ENCODE data around the gene CBX1. TPM values are rescaled to one million over a fixed set of nuclear protein-coding genes. Genes with fewer than 3 reads are reported as not detected.

Gene CBX1
- total RNA-seq, 4 donors from 2014 or later: 3.7 to 28.3 (median 12.8) TPM

DNA sequence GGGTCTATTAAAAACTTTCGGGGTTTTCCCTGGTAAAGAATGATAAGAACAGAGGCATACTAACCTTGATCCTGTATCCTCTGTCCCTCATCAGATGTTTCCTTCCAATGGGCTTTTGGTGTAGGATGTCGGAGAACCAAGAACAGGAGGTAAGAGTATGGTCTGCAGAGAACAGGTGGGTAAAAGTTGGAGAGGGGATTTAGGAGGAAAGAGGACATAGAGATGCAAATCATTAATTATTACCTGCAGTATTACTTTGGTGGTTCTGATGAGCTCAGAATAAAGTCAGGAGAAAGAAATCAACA is 10.6 kb upstream of the CBX1 start:
- H3K4me1 ChIP-seq: peaks cover 6 to 25% (median 11%) of the 10 kb centered on the region in 4 donors
- H3K27ac ChIP-seq: no peak overlapping the region
- H3K27me3 ChIP-seq: no peaks in the 10 kb centered on the region
- intact Hi-C loops (cut with DNase I; ENCODE audit: low total_unique reads) (no loop called here), in situ Hi-C loops (cut with MboI; ENCODE audit: low pct_ligation_motif_present in 1 of 4, low pct_unique_long_range_greater_than_20kb in 1 of 4, low sequenced_read_pairs in 3 of 4) (no loop called here)
- H3K9me3 ChIP-seq: no peaks in the 10 kb centered on the region
- H3K4me3 ChIP-seq: no peak overlapping the region
- TF ChIP-seq POLR2AphosphoS5 (IDR thresholded peaks at IDR 0.05) (no peak), EP300 (IDR thresholded peaks at IDR 0.05; ENCODE audit: low read depth) (no peak), POLR2A (IDR thresholded peaks at IDR 0.05) (no peak)
- WGBS, 2 donors (ENCODE audit: low coverage in 1 of 2): 83 to 84% methylated on average over 2 of the region's 2 CpGs
- peaks cover 0 to 15% (median 4%) of the 10 kb centered on the region in 4 donors for H3K36me3 ChIP-seq
- DNase-seq: no peak

DNA sequence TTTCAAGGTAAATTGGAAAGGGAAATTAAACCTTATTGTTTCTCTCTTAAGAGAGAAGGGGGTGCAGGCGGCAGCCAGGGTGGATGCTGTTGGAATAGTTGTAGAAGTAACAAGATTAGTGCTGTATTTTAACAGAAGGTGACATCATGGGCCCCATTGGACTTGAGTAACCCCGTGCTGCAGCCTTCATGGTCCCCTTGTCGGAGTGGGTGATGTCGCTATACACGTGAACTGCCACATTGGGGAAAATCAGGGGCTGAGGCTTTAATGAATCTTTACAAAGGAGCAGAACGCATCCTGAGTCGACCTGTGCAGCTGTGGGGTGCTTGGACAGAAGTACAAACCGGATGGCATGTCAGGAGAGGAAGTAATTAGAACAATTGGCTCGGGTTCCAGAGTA is 9.5 kb upstream of the CBX1 start:
- TF ChIP-seq, protein P1, sequence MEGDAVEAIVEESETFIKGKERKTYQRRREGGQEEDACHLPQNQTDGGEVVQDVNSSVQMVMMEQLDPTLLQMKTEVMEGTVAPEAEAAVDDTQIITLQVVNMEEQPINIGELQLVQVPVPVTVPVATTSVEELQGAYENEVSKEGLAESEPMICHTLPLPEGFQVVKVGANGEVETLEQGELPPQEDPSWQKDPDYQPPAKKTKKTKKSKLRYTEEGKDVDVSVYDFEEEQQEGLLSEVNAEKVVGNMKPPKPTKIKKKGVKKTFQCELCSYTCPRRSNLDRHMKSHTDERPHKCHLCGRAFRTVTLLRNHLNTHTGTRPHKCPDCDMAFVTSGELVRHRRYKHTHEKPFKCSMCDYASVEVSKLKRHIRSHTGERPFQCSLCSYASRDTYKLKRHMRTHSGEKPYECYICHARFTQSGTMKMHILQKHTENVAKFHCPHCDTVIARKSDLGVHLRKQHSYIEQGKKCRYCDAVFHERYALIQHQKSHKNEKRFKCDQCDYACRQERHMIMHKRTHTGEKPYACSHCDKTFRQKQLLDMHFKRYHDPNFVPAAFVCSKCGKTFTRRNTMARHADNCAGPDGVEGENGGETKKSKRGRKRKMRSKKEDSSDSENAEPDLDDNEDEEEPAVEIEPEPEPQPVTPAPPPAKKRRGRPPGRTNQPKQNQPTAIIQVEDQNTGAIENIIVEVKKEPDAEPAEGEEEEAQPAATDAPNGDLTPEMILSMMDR (IDR thresholded peaks at IDR 0.05): no peak
- TF ChIP-seq POLR2AphosphoS5 (IDR thresholded peaks at IDR 0.05) (no peak), POLR2A (IDR thresholded peaks at IDR 0.05) (no peak), EP300 (IDR thresholded peaks at IDR 0.05; ENCODE audit: low read depth) (no peak)
- in situ Hi-C loops (cut with MboI; ENCODE audit: low pct_ligation_motif_present in 1 of 4, low pct_unique_long_range_greater_than_20kb in 1 of 4, low sequenced_read_pairs in 3 of 4): no loop called here
- Histone ChIP-seq H3K27me3 (no peaks in the 10 kb centered on the region), H3K4me3 (no peak overlapping the region), H3K36me3 (peaks cover 0 to 14% (median 4%) of the 10 kb centered on the region in 4 donors), H3K27ac (no peak overlapping the region), H3K9me3 (no peaks in the 10 kb centered on the region), H3K4me1 (peaks cover 6 to 30% (median 11%) of the 10 kb centered on the region in 4 donors)
- 84% methylated on average over 9 of the region's 9 CpGs; no CpG with 5 or more reads in 1 of the 2 donors for WGBS, 2 donors (ENCODE audit: low coverage in 1 of 2)
- no peak for DNase-seq
- intact Hi-C loops (cut with DNase I; ENCODE audit: low total_unique reads): no loop called here

DNA sequence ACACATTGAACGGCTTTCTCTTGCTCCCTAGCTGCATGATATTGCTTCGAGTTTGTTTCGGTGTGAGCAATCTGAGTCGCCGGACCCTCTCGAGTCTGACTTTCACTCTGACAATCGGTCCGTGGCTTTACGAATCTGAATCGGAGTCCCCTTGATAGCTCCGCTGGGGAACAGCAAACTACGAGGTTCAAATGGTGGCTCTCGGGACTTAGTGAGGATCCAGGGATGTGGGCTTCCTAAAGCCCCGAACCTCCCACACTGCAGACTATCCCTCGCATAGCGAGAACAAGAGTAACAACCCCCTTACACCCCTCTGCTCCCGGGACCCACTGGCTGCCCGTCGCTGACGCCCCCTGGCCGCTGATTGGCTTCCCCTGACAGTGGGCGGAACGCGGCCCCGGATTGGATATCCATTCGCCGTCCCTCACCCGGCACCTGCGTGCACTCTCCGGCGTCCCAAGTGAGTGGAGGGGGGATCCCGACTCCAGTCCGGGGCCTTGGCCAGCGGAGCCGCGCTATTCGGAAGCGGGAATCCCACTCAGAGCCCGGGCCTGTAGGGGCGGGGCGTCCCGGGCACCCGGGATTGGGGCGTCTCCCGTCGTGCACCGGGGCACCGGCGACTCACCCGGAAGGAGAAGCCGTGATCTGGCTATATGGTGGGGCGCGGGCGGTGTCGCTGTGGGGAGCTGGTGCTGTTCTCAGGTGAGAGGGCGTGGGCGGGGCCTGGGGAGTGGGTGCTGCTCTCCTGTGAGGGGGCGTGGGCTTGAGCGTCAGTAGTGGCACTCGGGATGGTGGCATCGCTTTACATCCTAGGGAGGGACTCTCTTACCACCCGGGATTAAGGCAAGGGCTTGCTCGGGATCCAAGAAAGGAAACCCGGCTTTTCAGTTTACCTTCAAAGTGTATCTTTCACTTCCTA is 6.1 kb upstream of the CBX1 start, which contains the start of gene SNX11:
TSS of gene SNX11 (plus strand) at position 630 of the 919 bp plus-strand sequence. CDS start 4,278 bp downstream, outside the sequence.
- Histone ChIP-seq H3K9me3 (no peaks in the 10 kb centered on the region), H3K27me3 (no peaks in the 10 kb centered on the region), H3K27ac (peak within 1 kb of the TSS; percentile 86 to 96 (median 94)), H3K36me3 (no peaks in the 10 kb centered on the region), H3K4me3 (peak within 1 kb of the TSS; percentile 49 to 75 (median 60)), H3K4me1 (peaks cover 6 to 30% (median 11%) of the 10 kb centered on the region in 4 donors)
- 0% methylated on average over 42 of the region's 64 CpGs; no CpG with 5 or more reads in 1 of the 2 donors for WGBS, 2 donors (ENCODE audit: low coverage in 1 of 2)
- in situ Hi-C loops (cut with MboI; ENCODE audit: low pct_ligation_motif_present in 1 of 4, low pct_unique_long_range_greater_than_20kb in 1 of 4, low sequenced_read_pairs in 3 of 4): no loop called here
- peak; percentile 96 for DNase-seq
- intact Hi-C loops (cut with DNase I; ENCODE audit: low total_unique reads): no loop called here
- TF ChIP-seq EP300 (IDR thresholded peaks at IDR 0.05; ENCODE audit: low read depth) (no peak), POLR2A (IDR thresholded peaks at IDR 0.05) (peak; percentile 82), POLR2AphosphoS5 (IDR thresholded peaks at IDR 0.05) (peak; percentile 59 to 77 (median 73))
- TF ChIP-seq, protein P1 (IDR thresholded peaks at IDR 0.05): peak in 1 of 5 experiments; percentile 3

DNA sequence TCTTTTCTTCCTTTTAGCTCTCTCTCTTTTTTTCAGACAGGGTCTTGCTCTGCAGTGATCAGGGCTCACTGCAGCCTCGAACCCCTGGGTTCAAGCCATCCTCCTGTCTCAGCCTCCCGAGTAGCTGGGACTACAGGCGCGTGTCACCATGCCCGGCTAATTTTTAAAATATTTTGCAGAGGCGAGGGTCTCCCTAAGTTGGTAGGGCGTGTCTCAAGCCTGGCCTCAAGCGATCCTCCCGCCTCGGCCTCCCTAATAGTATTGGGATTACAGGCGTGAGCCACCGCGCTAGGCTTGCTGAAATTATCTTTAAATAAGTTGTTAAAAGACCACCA is 5.5 kb upstream of the CBX1 start:
- Histone ChIP-seq H3K36me3 (no peaks in the 10 kb centered on the region), H3K4me3 (peak overlapping the region; percentile 49 to 75 (median 60)), H3K9me3 (no peaks in the 10 kb centered on the region), H3K27me3 (no peaks in the 10 kb centered on the region), H3K4me1 (peaks cover 6 to 26% (median 11%) of the 10 kb centered on the region in 4 donors), H3K27ac (peak overlapping the region; percentile 86 to 96 (median 94))
- TF ChIP-seq POLR2A (IDR thresholded peaks at IDR 0.05) (no peak), EP300 (IDR thresholded peaks at IDR 0.05; ENCODE audit: low read depth) (no peak), POLR2AphosphoS5 (IDR thresholded peaks at IDR 0.05) (no peak)
- TF ChIP-seq, protein P1 (IDR thresholded peaks at IDR 0.05): no peak
- in situ Hi-C loops (cut with MboI; ENCODE audit: low pct_ligation_motif_present in 1 of 4, low pct_unique_long_range_greater_than_20kb in 1 of 4, low sequenced_read_pairs in 3 of 4): no loop called here
- DNase-seq: no peak
- 37 to 80% methylated on average over 5 to 13 of the region's 13 CpGs for WGBS, 2 donors (ENCODE audit: low coverage in 1 of 2)
- intact Hi-C loops (cut with DNase I; ENCODE audit: low total_unique reads): no loop called here

Measured in transverse colon (tissue), 4 donors.